ENCODE data around the gene DPEP2NB. TPM values are rescaled to one million over a fixed set of nuclear protein-coding genes. Genes with fewer than 3 reads are reported as not detected.

Gene DPEP2NB
- total and polyA plus RNA-seq, 10 of the 15 experiments (the other 5 are each of a cell fraction or from before 2014, with no cell fraction given), result not detected

DNA sequence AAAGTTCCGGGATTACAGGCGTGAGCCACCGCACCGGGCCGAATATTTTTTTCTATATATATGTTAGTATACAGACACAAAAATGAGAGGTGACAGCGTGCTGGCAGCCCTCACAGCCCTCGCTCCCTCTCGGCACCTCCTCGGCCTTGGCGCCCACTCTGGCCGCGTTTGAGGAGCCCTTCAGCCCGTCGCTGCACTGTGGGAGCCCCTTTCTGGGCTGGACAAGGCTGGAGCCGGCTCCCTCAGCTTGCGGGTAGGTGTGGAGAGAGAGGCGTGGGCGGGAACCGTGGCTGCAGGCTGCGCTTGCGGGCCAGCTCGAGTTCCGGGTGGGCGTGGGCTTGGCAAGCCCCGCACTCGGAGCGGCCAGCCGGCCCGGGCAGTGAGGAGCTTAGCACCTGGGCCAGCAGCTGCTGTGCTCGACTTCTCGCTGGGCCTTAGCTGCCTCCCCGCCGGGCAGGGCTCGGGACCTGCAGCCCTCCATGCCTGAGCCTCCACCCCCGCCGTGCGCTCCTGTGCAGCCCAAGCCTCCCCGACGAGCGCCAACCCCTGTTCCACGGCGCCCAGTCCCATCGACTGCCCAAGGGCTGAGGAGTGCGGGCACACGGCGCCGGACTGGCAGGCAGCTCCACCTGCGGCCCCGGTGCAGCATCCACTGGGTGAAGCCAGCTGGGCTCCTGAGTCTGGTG lies 33.6 kb downstream of the DPEP2NB start:
- ChIA-PET CTCF (interaction anchor here (1.1 kb wide), 1 partner anchor 46 kb away, joined by 4 read pairs; no protein-coding TSS in a partner anchor), RAD21 (ENCODE audit: unreplicated experiment) (no interaction called here), SMC1A (ENCODE audit: uncharacterized antibody, unreplicated experiment) (interaction anchor here (1.4 kb wide), 1 partner anchor 17 kb away, joined by 3 read pairs; no protein-coding TSS in a partner anchor), POLR2A (interaction anchor here (0.8 to 0.9 kb wide), 2 partner anchors 11 to 13 kb away, joined by 3 read pairs; no protein-coding TSS in a partner anchor)
- Histone ChIP-seq H2AFZ (ENCODE audit: control insufficient read depth, low read depth, low read length) (no peak overlapping the region), H3K9me3 (replicated peaks; ENCODE audit: control insufficient read depth, insufficient read depth, low read length) (no peaks in the 10 kb centered on the region), H3K27ac (ENCODE audit: control insufficient read depth, insufficient read depth) (no peak overlapping the region), H3K4me3 (no peak overlapping the region), H3K27me3 (replicated peaks in 1 of 2; ENCODE audit: control insufficient read depth in 2 of 2, insufficient read depth in 2 of 2, low read length in 1 of 2) (no peaks in the 10 kb centered on the region), H3K4me1 (ENCODE audit: control insufficient read depth, insufficient read depth, low read length) (peaks cover 24% of the 10 kb centered on the region), H3K36me3 (ENCODE audit: control insufficient read depth in 2 of 2, insufficient read depth in 2 of 2, low read length in 1 of 2) (no peaks in the 10 kb centered on the region), H3K4me2 (ENCODE audit: control insufficient read depth, insufficient read depth) (no peak overlapping the region), H4K20me1 (ENCODE audit: control insufficient read depth, insufficient read depth) (no peaks in the 10 kb centered on the region), H3K9ac (ENCODE audit: control insufficient read depth, insufficient read depth, low read length) (no peak overlapping the region), H3K79me2 (ENCODE audit: control insufficient read depth, insufficient read depth, low read length) (no peaks in the 10 kb centered on the region)
- no peak for FAIRE-seq
- intact Hi-C loops (cut with micrococcal nuclease; ENCODE audit: unreplicated experiment) (no loop called here), in situ Hi-C loops (cut with MboI) (no loop called here)
- TF ChIP-seq CBX5 (IDR thresholded peaks at IDR 0.05; ENCODE audit: low read depth) (no peak), EED (IDR thresholded peaks at IDR 0.05; ENCODE audit: low read depth) (no peak)
- WGBS (ENCODE audit: insufficient coverage, insufficient replicate concordance, low lambda C conversion rate, missing lambda C conversion rate), result 94% methylated on average over 38 of the region's 49 CpGs
- ATAC-seq, result no peak
- DNase-seq (ENCODE audit: low read depth, low spot score), result no peak
- no TSS peak for BruUV-seq (replicated peaks)

DNA sequence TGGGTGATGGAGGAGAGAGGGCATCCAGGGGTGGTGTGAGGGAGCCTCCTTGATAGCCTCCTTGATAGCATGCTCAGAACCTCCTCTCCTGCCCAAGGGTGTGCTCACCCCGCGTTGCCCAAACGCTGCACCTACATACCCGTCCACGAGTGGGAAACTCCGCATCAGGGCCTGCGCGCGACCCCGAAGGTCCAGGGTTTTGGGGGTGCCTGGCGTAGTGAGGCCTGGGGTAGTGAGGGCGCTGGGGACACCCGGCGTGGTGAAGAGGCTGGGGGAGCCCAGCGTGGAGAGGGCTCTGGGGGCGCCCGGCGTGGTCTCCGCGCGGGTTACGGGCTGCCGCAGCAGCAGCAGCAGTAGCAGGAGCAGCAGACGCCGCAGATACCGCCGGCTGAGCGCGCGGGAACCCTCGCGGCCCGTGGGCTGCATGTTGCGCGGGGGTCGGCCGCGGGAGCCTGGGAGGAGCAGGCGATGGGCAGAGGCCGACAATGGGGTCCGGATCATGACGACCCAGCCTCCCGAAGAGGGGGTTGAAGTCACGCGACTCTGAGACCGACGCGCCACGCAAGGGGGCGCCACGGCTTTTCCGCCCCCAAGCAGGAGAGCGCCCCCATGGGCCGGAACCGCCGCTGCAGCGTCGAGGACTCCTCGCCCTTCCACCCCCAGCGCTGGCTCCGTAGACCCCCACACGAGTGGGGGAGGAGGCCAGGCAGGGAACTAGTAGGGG lies 35.6 kb downstream of the DPEP2NB start, which contains the start of gene DPEP3:
Gene DPEP3, minus strand, starts transcription at position 545 of the 724 bp plus-strand sequence. Its CDS starts 119 bp downstream, at position 426.
- no peak for FAIRE-seq
- in situ Hi-C loops (cut with MboI), result no loop called here
- intact Hi-C loops (cut with micrococcal nuclease; ENCODE audit: unreplicated experiment), result no loop called here
- SMC1A ChIA-PET (ENCODE audit: uncharacterized antibody, unreplicated experiment), result interaction anchor here (1.5 kb wide), 1 partner anchor 12 kb away, joined by 3 read pairs; no protein-coding TSS in a partner anchor
- ATAC-seq, result no peak
- WGBS (ENCODE audit: insufficient coverage, insufficient replicate concordance, low lambda C conversion rate, missing lambda C conversion rate), result 90% methylated on average over 43 of the region's 62 CpGs
- Histone ChIP-seq H3K4me3 (no peak within 1 kb of the TSS), H3K4me1 (ENCODE audit: control insufficient read depth, insufficient read depth, low read length) (peaks cover 28% of the 10 kb centered on the region), H3K4me2 (ENCODE audit: control insufficient read depth, insufficient read depth) (no peak within 1 kb of the TSS), H3K27ac (ENCODE audit: control insufficient read depth, insufficient read depth) (no peak within 1 kb of the TSS), H3K9ac (ENCODE audit: control insufficient read depth, insufficient read depth, low read length) (no peak within 1 kb of the TSS), H3K79me2 (ENCODE audit: control insufficient read depth, insufficient read depth, low read length) (no peaks in the 10 kb centered on the region), H3K9me3 (replicated peaks; ENCODE audit: control insufficient read depth, insufficient read depth, low read length) (no peaks in the 10 kb centered on the region), H2AFZ (ENCODE audit: control insufficient read depth, low read depth, low read length) (no peak within 1 kb of the TSS), H3K36me3 (ENCODE audit: control insufficient read depth in 2 of 2, insufficient read depth in 2 of 2, low read length in 1 of 2) (no peaks in the 10 kb centered on the region), H3K27me3 (replicated peaks in 1 of 2; ENCODE audit: control insufficient read depth in 2 of 2, insufficient read depth in 2 of 2, low read length in 1 of 2) (no peaks in the 10 kb centered on the region; a peak in 1 of 4 replicates), H4K20me1 (ENCODE audit: control insufficient read depth, insufficient read depth) (no peaks in the 10 kb centered on the region)
- BruUV-seq (replicated peaks), result no TSS peak
- CTCF ChIA-PET, result interaction anchor here (1.4 kb wide), 1 partner anchor 12 kb away, joined by 3 read pairs; no protein-coding TSS in a partner anchor
- no peak for TF ChIP-seq FOS (IDR thresholded peaks at IDR 0.05; ENCODE audit: borderline replicate concordance, extremely low read depth, insufficient read length)
- TF ChIP-seq, protein P1, sequence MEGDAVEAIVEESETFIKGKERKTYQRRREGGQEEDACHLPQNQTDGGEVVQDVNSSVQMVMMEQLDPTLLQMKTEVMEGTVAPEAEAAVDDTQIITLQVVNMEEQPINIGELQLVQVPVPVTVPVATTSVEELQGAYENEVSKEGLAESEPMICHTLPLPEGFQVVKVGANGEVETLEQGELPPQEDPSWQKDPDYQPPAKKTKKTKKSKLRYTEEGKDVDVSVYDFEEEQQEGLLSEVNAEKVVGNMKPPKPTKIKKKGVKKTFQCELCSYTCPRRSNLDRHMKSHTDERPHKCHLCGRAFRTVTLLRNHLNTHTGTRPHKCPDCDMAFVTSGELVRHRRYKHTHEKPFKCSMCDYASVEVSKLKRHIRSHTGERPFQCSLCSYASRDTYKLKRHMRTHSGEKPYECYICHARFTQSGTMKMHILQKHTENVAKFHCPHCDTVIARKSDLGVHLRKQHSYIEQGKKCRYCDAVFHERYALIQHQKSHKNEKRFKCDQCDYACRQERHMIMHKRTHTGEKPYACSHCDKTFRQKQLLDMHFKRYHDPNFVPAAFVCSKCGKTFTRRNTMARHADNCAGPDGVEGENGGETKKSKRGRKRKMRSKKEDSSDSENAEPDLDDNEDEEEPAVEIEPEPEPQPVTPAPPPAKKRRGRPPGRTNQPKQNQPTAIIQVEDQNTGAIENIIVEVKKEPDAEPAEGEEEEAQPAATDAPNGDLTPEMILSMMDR (IDR thresholded peaks at IDR 0.05 in 2 of 3, conservative IDR thresholded peaks at IDR 0.05 in 1 of 3; ENCODE audit: control insufficient read depth in 2 of 3, extremely low read depth in 1 of 3, insufficient read depth in 1 of 3, low read depth in 3 of 3, low read length in 3 of 3), result 0 out of 6 replicates have a peak, but pooled peaks of 1 of the 3 experiments have one; percentile 11
- POLR2A ChIA-PET, result interaction anchor here (1.0 kb wide), 1 partner anchor 11 kb away, joined by 3 read pairs; no protein-coding TSS in a partner anchor
- DNase-seq (ENCODE audit: low read depth, low spot score), result no peak
- RAD21 ChIA-PET (ENCODE audit: unreplicated experiment), result no interaction called here

Measured in GM12878 (cell line).